ENCODE data around the gene CHST15.

Gene CHST15

DNA sequence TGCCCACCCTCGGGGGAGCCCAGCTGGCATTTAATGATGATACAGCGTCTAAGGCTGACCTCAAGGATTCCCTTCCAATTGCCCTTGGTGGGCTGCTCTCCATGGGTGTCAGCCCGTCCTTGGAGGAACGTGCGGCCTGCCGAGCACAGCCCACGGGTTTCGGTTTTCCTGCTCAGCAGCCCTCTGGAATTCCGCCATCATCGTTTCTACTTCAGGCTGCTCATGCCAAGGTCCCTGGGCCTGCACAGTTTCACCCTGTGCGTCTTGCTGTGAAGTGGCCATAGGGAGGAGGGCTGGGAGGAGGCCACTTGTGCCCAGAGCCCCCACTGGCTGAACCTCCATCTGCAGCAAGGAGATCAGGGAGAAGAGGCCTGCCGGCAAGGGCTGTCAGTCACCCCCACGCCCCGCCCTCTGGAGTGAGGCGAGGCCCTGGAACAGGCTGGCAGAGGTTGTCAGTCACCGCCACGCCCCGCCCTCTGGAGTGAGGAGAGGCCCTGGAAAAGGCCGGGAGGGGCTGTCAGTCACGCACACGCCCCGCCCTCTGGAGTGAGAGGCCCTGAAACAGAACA lies 82.8 kb downstream of the CHST15 start:
- DNase-seq (ENCODE audit: low read depth) = no peak

DNA sequence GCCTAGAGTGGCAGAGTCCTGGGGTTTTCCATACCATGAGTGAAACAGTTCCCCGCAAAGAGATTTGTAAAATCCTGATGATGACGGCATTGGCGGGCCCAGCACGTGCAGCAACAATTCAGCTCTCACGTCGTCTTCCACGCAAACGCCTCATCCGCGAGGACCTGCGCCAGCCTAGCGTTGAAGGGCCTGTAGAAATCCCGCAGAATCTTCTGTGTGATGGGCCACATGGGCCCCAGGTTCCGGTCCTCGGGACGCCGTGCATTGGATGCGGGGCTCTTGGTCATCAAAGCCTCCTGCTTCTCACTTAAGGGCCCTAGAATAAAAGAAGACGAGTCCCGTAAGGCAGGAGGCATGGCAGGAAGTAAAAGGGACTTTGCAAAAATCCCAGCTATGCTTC lies 83.4 kb downstream of the CHST15 start:
- no peak for DNase-seq (ENCODE audit: low read depth)

- DNase-seq (ENCODE audit: low read depth) = no peak
These were observed 84.0 kb downstream of the CHST15 start for GRCh38 chr10:124009231-124010015.

DNA sequence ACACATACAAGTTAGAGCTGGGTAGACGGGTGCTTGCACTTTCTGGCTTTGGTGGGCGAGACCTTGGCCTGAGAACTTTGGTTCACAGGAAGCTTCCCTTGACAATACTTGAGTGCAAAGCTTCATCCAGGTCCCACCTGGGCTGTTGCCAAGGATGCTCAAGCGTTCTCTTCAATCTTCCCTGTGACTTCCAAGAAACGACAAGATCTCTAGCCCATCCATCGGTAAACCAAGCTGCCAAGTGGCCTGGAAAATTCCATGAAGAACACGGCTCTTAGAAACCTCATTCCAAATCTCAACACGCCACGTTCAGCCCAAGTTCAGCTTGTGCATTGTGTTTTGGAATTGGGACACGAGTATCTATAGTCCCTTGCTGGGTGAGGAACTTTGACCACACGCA lies 84.7 kb downstream of the CHST15 start:
- no peak for DNase-seq (ENCODE audit: low read depth)

GRCh38 chr10:124008187-124008586 lies 85.2 kb downstream of the CHST15 start:
- no peak for DNase-seq (ENCODE audit: low read depth)

- no peak for DNase-seq (ENCODE audit: low read depth)
These were observed 85.6 kb downstream of the CHST15 start for GRCh38 chr10:124007773-124008145.

DNA sequence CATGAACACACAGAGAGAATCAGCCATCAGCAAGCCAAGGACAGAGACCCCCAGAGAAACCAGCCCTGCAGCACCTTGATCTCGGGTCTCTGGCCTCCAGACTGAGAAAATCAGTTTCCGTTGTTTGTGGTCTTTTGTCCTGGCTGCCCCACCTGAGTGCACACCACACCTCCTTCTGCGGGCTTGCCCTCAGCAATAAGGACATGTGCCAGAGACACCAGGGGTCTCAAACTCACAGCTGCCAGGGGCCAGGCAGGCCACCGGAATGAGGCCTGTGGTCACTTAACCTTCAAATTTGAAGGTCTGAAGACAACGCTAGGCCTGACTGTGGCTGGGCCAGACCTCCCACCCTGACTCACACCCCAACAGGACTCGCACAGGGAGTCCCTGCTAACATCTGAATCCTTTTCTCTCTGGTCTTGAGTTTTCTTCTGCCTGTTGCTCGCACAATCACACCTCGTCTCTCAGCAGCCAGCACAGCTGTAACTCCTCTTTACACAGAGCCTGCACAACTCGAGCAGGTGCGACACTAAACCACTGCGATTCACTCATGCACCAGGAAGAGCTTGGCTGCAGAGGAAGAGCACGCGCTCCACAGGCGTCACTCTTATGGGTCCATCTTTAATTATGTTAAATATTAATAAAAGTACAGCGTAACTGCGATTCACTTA lies 86.2 kb downstream of the CHST15 start:
- no peak for DNase-seq (ENCODE audit: low read depth)

- DNase-seq (ENCODE audit: low read depth) = no peak
These were observed 86.9 kb downstream of the CHST15 start for GRCh38 chr10:124006526-124006925.

GRCh38 chr10:124005991-124006392 lies 87.4 kb downstream of the CHST15 start:
- no peak for DNase-seq (ENCODE audit: low read depth)

GRCh38 chr10:124005091-124005490 lies 88.3 kb downstream of the CHST15 start:
- DNase-seq (ENCODE audit: low read depth) = no peak

DNA sequence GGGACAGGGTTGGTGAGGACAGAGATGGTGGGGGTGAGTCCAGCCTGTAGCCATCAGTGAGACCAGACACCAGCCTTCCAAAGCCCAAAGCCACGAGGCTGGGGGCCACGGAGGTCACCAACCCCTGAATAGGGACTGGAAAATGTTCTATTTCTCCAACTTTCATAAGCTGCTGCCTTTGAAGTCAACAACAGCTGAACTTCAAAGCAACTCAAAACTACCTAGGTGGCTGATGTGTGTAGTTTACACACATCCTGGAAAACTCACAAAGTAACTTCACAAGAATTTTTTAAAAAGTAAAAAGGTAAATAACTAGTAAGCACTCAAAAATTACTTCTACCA lies 88.8 kb downstream of the CHST15 start:
- no peak for DNase-seq (ENCODE audit: low read depth)

DNA sequence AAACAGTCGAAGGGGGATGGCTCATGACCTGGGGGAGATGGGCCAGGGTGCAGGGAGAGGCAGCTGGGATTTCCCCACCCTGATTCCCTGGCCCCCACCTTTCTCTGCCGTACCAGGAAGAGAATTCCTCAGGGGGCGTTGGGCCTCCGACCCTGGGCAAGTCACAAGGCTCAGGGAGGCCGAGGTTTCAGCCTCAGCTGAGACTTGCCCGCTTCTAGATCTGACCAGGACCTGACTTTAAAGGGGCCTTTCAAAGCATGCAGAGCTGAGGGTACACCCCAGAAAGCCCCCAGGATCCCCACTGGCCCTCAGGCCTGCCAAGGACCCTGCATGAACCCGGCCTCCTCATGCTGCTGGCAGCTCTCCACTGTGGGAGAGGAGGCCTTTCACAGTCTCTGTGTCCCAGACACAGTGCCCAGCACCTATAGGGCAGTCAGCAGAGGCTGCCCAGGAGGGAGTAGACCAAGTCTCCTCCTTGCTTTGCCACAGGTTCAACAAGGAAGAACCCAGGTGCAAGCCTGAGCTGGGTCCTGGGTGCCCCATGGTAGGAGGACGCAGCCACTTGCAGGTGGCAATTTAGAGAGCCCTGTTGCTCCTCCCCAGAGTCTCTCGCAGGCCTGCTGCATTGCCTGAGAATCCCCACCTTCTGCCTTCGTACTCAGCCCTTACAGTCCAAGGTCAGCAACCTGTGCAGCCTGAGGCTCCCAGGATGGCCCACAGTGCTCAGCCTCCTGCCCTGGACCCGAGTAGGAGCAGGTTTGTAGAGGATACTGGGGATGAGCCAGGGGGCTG lies 89.3 kb downstream of the CHST15 start:
- DNase-seq (ENCODE audit: low read depth) = no peak

- DNase-seq (ENCODE audit: low read depth) = no peak
These were observed 89.9 kb downstream of the CHST15 start for GRCh38 chr10:124003481-124003870.

GRCh38 chr10:124003070-124003419 lies 90.4 kb downstream of the CHST15 start:
- no peak for DNase-seq (ENCODE audit: low read depth)

DNA sequence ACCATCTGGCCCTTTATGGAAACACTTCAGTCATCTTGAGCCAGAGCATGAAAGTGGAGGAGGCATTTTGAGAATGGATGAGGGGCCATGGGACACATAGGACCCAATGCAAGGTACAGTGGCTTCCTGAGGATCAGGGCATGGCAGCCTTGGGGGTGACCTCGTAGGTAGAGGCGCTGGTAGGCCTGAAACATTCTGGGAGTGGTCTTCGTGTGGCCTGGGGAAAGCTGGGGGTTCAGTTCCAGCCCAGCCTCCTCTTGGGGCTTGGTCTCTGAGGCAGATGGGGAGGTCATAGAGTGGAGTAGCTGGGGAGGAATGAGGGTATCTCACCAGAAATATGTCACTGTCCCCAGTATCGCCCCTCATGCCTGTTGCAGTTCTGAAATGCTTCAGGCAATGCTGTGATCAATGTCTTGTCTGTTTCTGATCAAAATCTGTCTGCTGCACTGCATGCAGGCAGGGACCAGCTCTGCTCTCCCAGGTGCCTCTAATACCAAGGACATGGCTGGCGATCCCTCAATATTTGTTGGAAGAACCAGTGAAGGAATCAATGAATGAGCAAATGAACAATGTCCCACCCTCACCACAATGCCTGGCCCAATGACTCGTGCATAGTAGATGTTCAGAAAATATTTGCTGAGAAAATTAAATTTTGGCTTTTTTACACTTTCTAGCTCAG lies 90.9 kb downstream of the CHST15 start:
- no peak for DNase-seq (ENCODE audit: low read depth)

DNA sequence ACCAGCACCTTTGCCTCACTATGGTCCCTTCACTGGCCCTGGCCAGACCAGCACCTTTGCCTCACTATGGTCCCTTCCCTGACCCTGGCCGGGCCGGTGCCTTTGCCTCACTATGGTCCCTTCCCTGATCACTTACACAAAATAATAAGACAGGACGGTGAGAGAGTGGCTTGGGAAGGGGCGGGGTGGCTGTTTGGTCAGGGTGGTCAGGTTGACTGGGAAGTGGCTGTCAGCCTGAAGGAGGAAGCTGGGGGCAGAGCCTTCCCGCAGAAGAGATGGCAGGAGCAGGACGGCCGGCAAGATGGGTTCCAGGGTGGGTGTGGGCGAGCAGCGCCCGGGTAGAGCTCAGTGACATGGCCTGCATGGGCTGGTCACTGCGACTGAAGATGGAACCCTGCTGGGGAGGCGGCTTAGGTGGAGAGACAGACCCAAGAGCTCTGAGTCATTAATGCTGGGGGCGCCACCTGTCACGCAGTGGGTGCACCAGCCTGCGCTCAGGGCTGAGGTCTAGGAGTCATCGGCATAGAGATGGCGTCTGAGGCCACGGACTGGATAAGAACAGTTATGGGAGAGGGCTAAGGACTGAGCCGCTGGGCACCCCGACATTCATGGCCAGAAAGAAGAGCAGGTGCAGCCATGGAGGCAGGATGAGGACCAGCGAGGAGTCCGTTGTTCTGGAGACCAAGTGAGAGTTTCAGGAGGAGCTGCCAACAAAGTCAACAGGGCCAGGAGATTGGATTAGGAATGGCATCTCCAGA lies 91.8 kb downstream of the CHST15 start:
- DNase-seq (ENCODE audit: low read depth) = no peak

DNA sequence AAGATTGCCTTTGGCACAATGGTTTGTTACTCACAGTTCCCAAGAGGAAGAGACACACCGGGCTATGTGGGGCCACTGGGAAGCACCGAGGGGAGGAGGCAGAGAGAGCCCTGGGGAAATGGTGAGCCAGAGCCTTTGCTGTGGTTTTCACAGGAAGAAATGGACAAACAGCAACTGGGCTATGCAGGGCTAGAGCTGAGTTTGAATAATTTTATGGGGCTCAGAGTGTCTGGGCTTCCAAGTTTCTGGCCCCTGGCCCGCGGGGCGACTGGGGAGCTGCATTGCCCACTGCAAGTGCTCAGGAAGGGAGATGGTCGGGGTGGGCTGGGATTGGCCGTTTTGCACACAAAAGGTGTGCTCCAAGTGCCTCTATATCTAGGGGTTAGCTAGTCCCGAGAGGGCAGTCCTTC lies 92.6 kb downstream of the CHST15 start:
- no peak for DNase-seq (ENCODE audit: low read depth)

GRCh38 chr10:123999956-124000615 lies 93.3 kb downstream of the CHST15 start:
- no peak for DNase-seq (ENCODE audit: low read depth)

DNA sequence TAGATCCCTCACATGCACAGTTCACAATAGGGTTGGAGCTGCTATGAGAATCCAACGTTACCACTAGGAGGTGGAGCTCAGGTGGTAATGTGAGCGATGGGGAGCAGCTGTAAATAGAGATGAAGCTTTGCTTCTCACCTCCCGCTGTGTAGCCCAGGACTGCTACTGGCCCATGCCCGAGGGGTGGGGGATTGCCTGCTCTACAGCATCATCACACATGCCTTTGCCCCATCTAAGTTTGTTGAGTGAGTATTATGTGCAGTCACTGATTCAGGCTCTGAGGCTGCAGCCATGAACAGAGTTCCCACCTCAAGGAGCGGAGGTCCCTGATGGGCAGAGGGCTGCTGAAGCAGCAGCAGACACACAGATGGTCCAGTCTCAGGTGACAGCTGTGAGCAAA lies 94.1 kb downstream of the CHST15 start:
- no peak for DNase-seq (ENCODE audit: low read depth)

DNA sequence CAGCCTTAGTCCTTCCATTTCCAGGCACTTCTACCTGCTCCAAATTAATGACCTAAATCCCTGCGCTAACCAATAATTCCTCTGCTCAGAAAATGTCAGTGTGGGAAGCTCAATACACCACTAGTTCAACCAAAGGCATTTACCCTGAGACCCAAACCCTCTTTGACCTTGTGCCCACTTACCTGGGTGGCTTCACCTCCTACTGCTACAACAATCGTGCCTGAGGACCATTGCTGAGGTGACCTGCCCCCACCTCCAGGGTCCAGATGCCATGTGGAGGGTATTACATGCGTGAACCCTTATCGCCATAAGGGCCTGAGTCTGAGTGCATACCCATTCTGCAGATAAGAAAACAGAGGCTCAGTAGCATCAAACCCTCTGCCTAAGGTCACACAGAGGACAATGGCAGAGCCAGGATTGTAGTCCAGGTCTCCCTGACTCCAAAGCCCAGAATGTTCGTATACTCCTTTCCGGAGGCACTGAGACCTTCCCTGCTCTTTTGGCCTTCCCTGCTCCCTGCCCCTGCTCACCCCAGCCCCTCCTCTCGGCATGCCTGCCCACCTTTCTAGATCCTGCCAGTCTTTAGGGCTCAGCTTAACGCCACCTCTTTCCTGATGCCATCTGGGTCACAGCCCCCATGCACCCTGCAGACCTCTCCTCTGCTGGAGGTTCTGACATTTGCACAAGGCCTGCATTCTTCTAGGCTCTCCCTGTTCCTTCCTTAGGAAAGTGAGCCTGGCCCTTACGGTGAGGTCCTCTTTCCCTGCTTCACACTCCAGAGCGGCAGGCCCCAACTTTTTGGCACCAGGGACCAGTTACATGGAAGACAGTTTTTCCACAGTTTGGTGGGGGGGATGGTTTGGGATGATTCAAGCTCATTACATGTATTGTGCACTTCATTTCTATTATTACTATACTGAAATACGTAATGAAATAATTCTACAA lies 94.9 kb downstream of the CHST15 start:
- no peak for DNase-seq (ENCODE audit: low read depth)

Data from GM04504 (cell line).